GM21528 (cell line): ENCODE data around the gene GALNT9.
A peak's percentile ranks its signal among the peaks of the same experiment; 100 is the strongest.

Source experiments
- ATAC-seq: cut with Tn5 transposase; IDR thresholded peaks from one replicate; pipeline ENCODE4 v1.9.1; 2021; ENCODE audit warnings: mild to moderate bottlenecking, moderate library complexity; ENCODE audit not compliant: unreplicated experiment, low FRiP score

GALNT9 gene

DNA sequence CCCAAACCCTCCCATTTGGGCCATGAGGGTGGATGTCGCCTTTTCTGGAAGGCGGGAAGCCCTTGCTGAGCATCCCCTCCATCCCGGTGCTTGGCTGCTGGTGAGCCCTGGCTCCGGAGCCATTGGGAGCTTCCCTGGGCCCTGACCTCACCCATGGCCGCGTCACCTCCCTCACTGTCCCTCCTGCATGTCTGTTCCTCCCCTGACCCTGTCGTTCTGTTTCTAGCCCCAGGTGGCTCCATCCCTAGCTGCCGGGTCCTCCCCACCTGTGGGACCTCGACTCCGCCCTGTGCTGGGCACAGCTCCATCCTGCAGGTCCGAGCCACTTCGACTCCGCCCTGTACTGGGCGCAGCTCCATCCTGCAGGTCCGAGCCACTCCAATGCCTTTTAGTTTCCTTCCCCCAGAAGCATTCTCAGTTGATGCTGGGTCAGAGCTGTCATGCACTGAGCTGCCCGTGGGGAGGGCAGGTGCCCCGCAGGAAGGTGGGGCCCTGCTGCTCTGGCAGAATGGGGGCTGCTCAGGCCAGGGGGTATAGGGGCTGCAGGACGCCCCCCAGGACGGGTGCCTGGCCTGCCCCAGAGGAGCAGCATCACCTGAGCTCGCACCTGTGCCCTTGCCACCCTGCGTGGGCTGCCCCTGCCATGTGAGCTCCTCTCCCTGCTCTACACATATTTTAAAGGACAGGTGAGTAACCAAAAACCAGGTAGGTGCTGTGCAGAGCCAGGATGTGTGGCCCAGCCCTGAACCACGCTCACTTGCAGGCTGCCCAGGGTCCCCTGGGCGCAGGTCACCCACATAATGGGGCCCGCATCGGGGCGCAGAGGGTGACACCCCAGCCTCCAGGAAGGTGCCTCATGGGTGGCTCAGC is 166.1 kb downstream of the GALNT9 start:
- no peak for ATAC-seq

GRCh38 chr12:132162508-132163031 is 166.8 kb downstream of the GALNT9 start:
- no peak for ATAC-seq

- ATAC-seq: no peak
These were observed 167.4 kb downstream of the GALNT9 start for GRCh38 chr12:132161796-132162507.

DNA sequence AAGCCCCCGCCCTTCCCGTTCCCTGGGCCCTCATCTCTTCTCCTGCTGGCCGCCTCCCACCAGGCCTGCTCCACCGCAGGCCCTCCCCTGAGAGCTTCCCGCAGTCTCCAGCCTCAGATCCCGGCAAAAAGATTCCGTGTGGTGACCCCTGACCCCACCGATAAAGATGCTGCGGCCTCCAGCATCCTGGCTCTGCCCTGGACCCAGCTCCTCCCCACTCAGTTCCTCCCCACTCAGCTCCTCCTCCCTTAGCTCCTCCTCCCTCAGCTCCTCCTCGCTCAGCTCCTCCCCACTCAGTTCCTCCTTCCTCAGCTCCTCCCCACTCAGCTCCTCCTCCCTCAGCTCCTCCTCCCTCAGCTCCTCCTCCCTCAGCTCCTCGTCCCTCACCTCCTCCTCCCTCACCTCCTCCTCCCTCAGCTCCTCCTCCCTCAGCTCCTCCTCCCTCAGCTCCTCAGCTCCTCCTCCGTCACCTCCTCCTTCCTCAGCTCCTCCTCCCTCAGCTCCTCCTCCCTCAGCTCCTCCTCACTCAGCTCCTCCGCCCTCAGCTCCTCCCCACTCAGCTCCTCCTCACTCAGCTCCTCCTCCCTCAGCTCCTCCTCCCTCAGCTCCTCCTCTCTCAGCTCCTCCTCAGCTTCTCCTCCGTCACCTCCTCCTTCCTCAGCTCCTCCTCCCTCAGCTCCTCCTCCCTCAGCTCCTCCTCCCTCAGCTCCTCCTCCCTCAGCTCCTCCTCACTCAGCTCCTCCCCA is 168.2 kb downstream of the GALNT9 start:
- no peak for ATAC-seq

GRCh38 chr12:132160601-132161035 is 168.8 kb downstream of the GALNT9 start:
- ATAC-seq: no peak

- no peak for ATAC-seq
These were observed 169.4 kb downstream of the GALNT9 start for GRCh38 chr12:132160016-132160415.

DNA sequence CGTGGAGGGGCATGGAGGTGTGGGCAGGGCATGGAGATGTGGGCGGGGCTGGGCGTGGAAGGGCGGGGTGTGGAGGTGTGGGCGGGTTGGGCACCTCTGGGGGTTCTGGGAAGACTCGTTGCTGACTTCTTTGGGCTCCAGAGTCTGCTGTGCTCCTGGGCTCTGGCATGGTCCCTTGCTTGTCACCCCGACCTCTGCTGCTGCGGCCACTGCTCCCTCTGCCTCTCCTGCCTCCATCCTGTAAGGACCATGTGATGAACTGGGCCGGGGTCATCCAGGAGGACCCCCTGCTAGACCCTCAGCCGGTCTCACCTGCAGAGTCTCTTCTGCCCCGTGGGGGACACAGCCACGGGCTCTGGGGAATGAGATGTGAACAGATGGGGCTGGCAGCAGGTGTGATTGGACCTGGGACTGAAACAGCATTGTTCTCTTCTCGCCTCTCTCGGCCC is 169.8 kb downstream of the GALNT9 start:
- ATAC-seq: no peak

- ATAC-seq: no peak
These were observed 170.5 kb downstream of the GALNT9 start for GRCh38 chr12:132158677-132159554.

GRCh38 chr12:132157733-132158409 is 171.5 kb downstream of the GALNT9 start:
- ATAC-seq: no peak

DNA sequence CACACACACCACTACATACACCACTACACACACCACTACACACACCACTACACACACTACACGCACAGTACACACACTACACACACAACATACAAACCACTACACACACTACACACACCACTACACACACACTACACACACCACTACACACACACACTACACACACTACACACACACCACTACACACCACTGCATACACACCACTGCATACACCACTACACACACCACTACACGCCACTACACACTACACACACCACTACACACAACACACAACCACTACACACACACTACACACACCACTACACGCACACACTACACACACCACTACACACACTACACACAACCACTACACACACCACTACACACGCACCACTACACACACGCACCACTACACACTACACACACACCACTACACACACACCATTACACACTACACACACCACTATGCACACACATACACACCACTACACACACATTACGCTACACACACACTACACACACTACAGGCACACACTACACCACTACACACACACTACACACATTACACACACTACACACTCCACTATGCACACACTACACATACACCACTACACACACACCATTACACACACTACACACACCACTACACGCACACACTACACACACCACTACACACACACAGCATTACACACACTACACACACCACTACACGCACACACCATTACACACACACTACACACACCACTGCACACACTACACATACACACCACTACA is 172.6 kb downstream of the GALNT9 start:
- no peak for ATAC-seq

- ATAC-seq: no peak
These were observed 173.4 kb downstream of the GALNT9 start for GRCh38 chr12:132155771-132156572.

- no peak for ATAC-seq
These were observed 174.2 kb downstream of the GALNT9 start for GRCh38 chr12:132154941-132155770.

- ATAC-seq: peak; percentile 9
These were observed 175.0 kb downstream of the GALNT9 start for GRCh38 chr12:132154341-132154761.

- ATAC-seq: peak; percentile 71
These were observed 175.7 kb downstream of the GALNT9 start for GRCh38 chr12:132153501-132154340.

GRCh38 chr12:132152953-132153352 is 176.4 kb downstream of the GALNT9 start:
- no peak for ATAC-seq

GRCh38 chr12:132152411-132152821 is 177.0 kb downstream of the GALNT9 start:
- ATAC-seq: no peak
